Measurements from ENCODE around the gene SLC25A19.

DNA sequence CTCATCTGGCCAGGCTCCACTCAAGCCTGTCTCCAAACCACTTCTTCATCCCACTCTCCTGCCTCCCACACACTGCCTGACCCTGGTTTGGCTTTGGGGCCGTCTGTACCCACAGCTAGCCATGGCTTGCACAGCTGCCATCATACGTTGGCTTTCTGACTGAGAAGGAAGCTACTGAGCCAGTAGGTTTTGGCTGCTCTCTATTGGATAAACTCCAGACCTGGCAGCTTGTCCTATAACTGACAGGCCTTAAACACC is 22.2 kb downstream of the SLC25A19 start:
- TF ChIP-seq NFYB (IDR thresholded peaks at IDR 0.05; ENCODE audit: extremely low read depth, insufficient read length), result no peak
- TF ChIP-seq, protein P1, sequence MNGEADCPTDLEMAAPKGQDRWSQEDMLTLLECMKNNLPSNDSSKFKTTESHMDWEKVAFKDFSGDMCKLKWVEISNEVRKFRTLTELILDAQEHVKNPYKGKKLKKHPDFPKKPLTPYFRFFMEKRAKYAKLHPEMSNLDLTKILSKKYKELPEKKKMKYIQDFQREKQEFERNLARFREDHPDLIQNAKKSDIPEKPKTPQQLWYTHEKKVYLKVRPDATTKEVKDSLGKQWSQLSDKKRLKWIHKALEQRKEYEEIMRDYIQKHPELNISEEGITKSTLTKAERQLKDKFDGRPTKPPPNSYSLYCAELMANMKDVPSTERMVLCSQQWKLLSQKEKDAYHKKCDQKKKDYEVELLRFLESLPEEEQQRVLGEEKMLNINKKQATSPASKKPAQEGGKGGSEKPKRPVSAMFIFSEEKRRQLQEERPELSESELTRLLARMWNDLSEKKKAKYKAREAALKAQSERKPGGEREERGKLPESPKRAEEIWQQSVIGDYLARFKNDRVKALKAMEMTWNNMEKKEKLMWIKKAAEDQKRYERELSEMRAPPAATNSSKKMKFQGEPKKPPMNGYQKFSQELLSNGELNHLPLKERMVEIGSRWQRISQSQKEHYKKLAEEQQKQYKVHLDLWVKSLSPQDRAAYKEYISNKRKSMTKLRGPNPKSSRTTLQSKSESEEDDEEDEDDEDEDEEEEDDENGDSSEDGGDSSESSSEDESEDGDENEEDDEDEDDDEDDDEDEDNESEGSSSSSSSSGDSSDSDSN (IDR thresholded peaks at IDR 0.05; ENCODE audit: borderline replicate concordance in 1 of 2, low read depth in 2 of 2, low read length in 2 of 2), result no peak
- TF ChIP-seq, protein P2, sequence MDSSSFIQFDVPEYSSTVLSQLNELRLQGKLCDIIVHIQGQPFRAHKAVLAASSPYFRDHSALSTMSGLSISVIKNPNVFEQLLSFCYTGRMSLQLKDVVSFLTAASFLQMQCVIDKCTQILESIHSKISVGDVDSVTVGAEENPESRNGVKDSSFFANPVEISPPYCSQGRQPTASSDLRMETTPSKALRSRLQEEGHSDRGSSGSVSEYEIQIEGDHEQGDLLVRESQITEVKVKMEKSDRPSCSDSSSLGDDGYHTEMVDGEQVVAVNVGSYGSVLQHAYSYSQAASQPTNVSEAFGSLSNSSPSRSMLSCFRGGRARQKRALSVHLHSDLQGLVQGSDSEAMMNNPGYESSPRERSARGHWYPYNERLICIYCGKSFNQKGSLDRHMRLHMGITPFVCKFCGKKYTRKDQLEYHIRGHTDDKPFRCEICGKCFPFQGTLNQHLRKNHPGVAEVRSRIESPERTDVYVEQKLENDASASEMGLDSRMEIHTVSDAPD (CRISPR knock-in tag; IDR thresholded peaks at IDR 0.05), result no peak
- TF ChIP-seq, protein P3, sequence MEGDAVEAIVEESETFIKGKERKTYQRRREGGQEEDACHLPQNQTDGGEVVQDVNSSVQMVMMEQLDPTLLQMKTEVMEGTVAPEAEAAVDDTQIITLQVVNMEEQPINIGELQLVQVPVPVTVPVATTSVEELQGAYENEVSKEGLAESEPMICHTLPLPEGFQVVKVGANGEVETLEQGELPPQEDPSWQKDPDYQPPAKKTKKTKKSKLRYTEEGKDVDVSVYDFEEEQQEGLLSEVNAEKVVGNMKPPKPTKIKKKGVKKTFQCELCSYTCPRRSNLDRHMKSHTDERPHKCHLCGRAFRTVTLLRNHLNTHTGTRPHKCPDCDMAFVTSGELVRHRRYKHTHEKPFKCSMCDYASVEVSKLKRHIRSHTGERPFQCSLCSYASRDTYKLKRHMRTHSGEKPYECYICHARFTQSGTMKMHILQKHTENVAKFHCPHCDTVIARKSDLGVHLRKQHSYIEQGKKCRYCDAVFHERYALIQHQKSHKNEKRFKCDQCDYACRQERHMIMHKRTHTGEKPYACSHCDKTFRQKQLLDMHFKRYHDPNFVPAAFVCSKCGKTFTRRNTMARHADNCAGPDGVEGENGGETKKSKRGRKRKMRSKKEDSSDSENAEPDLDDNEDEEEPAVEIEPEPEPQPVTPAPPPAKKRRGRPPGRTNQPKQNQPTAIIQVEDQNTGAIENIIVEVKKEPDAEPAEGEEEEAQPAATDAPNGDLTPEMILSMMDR (IDR thresholded peaks at IDR 0.05 in 2 of 3, conservative IDR thresholded peaks at IDR 0.05 in 1 of 3; ENCODE audit: insufficient read depth in 2 of 3, low read depth in 1 of 3, low read length in 3 of 3), result no peak
